Left ventricle myocardium inferior (tissue), 1 donor: Measurements from ENCODE around the gene COPS3. TPM values are rescaled to one million over a fixed set of nuclear protein-coding genes. Genes with fewer than 3 reads are reported as not detected.

Experiments used
- DNase-seq: peaks from one replicate; pipeline ENCODE4 v3.0.0-alpha.2; 2020
- H3K27ac ChIP-seq: fragments of 200-600 bp; replicated peaks from 2 replicates; pipeline ENCODE4 v1.8.0; 2021
- H3K27me3 ChIP-seq: fragments of 200-600 bp; 2 replicates; pipeline ENCODE4 v1.8.0; 2021; ENCODE audit warnings: low read depth
- H3K36me3 ChIP-seq: fragments of 200-600 bp; 2 replicates; pipeline ENCODE4 v1.8.0; 2021
- H3K4me1 ChIP-seq: fragments of 200-600 bp; 2 replicates; pipeline ENCODE4 v1.8.0; 2021
- H3K4me3 ChIP-seq: fragments of 200-600 bp; 2 replicates; pipeline ENCODE4 v1.8.0; 2021; ENCODE audit warnings: mild to moderate bottlenecking, moderate library complexity
- H3K9me3 ChIP-seq: fragments of 200-600 bp; replicated peaks from 2 replicates; pipeline ENCODE4 v1.8.0; 2021
- CTCF ChIP-seq: fragments of 200-600 bp; IDR thresholded peaks from 2 replicates; pipeline ENCODE4 v1.8.0; 2021; ENCODE audit warnings: antibody characterized with exemption, mild to moderate bottlenecking, borderline replicate concordance
- intact Hi-C: fragments of 100-400 bp; cut with micrococcal nuclease; formaldehyde crosslinking; loops from one replicate; pipeline ENCODE4 v1.11.0; 2022
- total RNA-seq: library from RNA; stranded (reverse); fragmentation: NEBNext Ultra II Directional; extraction: Animal tissue kit (Norgen Biotek cat#: 25700); gene quantifications from one replicate; pipeline ENCODE4 v1.2.1, GENCODE V29; 2021
- donor health status: DM: no; HTN: yes; CAD: no; lungs with severe emphysema.

The COPS3 gene
- total RNA-seq, 1 donor from 2014 or later = 74.2 TPM

- intact Hi-C loops = no loop called here
- Histone ChIP-seq H3K4me3 (no peak overlapping the region), H3K27me3 (no peaks in the 10 kb centered on the region), H3K4me1 (no peaks in the 10 kb centered on the region), H3K27ac (no peak overlapping the region), H3K36me3 (peaks cover 100% of the 10 kb centered on the region), H3K9me3 (no peaks in the 10 kb centered on the region)
- no peak for DNase-seq
- TF ChIP-seq CTCF = no peak
These were observed 60.5 kb downstream of the COPS3 start for GRCh38 chr17:17220529-17220928.

- H3K27me3 ChIP-seq = no peaks in the 10 kb centered on the region
- no peak for DNase-seq
- H3K4me3 ChIP-seq = no peak overlapping the region
- peaks cover 8% of the 10 kb centered on the region for H3K4me1 ChIP-seq
- H3K36me3 ChIP-seq = peaks cover 99% of the 10 kb centered on the region
- no peak for TF ChIP-seq CTCF
- H3K9me3 ChIP-seq = no peaks in the 10 kb centered on the region
- intact Hi-C loops = no loop called here
- no peak overlapping the region for H3K27ac ChIP-seq
These were observed 63.1 kb downstream of the COPS3 start for GRCh38 chr17:17217995-17218394.

- TF ChIP-seq CTCF = no peak
- H3K4me3 ChIP-seq = no peak overlapping the region
- no peaks in the 10 kb centered on the region for H3K27me3 ChIP-seq
- intact Hi-C loops = no loop called here
- H3K36me3 ChIP-seq = peaks cover 94% of the 10 kb centered on the region
- no peak overlapping the region for H3K27ac ChIP-seq
- DNase-seq = no peak
- no peaks in the 10 kb centered on the region for H3K9me3 ChIP-seq
- peaks cover 8% of the 10 kb centered on the region for H3K4me1 ChIP-seq
These were observed 64.3 kb downstream of the COPS3 start for GRCh38 chr17:17216776-17217175.

- peaks cover 8% of the 10 kb centered on the region for H3K4me1 ChIP-seq
- no peak overlapping the region for H3K4me3 ChIP-seq
- H3K36me3 ChIP-seq = peaks cover 89% of the 10 kb centered on the region
- no peak for DNase-seq
- H3K9me3 ChIP-seq = no peaks in the 10 kb centered on the region
- intact Hi-C loops = no loop called here
- no peaks in the 10 kb centered on the region for H3K27me3 ChIP-seq
- no peak overlapping the region for H3K27ac ChIP-seq
- TF ChIP-seq CTCF = no peak
These were observed 64.8 kb downstream of the COPS3 start for GRCh38 chr17:17216236-17216635.

- peaks cover 82% of the 10 kb centered on the region for H3K36me3 ChIP-seq
- no peaks in the 10 kb centered on the region for H3K9me3 ChIP-seq
- H3K27me3 ChIP-seq = no peaks in the 10 kb centered on the region
- intact Hi-C loops = no loop called here
- no peak for DNase-seq
- peaks cover 8% of the 10 kb centered on the region for H3K4me1 ChIP-seq
- H3K27ac ChIP-seq = no peak overlapping the region
- no peak overlapping the region for H3K4me3 ChIP-seq
- no peak for TF ChIP-seq CTCF
These were observed 65.5 kb downstream of the COPS3 start for GRCh38 chr17:17215575-17215974.
